Heart right ventricle (tissue), 16 donors: ENCODE measurements around the gene APOO. TPM values are rescaled to one million over a fixed set of nuclear protein-coding genes. Genes with fewer than 3 reads are reported as not detected.

Experiments
- ATAC-seq, 8 donors: fragments of 200-7000 bp; cut with Tn5 transposase; one replicate each; pipeline ENCODE4 v1.9.1; 2020; ENCODE audit warnings: mild to moderate bottlenecking in 8 of 8, moderate library complexity in 8 of 8, moderate number of reproducible peaks in 1 of 8
- DNase-seq, 2 donors: peaks; one replicate each; pipeline ENCODE4 v3.0.0-alpha.2; 2020
- H3K27ac ChIP-seq, 10 donors: fragments of 200-600 bp; sonication (generic) in 2 of 10; one replicate each; pipeline versions ENCODE4 v1.5.0 to v1.8.0; 2020 to 2022; ENCODE audit warnings: mild to moderate bottlenecking in 3 of 10
- H3K27me3 ChIP-seq, 7 donors: fragments of 200-600 bp; one replicate each; pipeline ENCODE4 v1.8.0; 2021 to 2022; ENCODE audit warnings: mild to moderate bottlenecking in 2 of 7
- H3K36me3 ChIP-seq, 9 donors: fragments of 200-600 bp; sonication (generic) in 1 of 9; one replicate each; pipeline versions ENCODE4 v1.5.0 to v1.8.0; 2020 to 2022; ENCODE audit warnings: mild to moderate bottlenecking in 2 of 9
- H3K4me1 ChIP-seq, 9 donors: fragments of 200-600 bp; sonication (generic) in 1 of 9; one replicate each; pipeline versions ENCODE4 v1.5.0 to v1.8.0; 2020 to 2022; ENCODE audit warnings: mild to moderate bottlenecking in 4 of 9
- H3K4me3 ChIP-seq, 10 donors: fragments of 200-600 bp; sonication (generic) in 2 of 10; one replicate each; pipeline versions ENCODE4 v1.5.0 to v1.8.0; 2020 to 2022; ENCODE audit warnings: mild to moderate bottlenecking in 7 of 10, moderate library complexity in 2 of 10
- H3K9me3 ChIP-seq, 11 donors: fragments of 200-600 bp in 10 of 11; sonication (generic) in 2 of 11; one replicate each; pipeline versions ENCODE4 v1.5.0 to v1.8.0; 2013 to 2022; ENCODE audit warnings: mild to moderate bottlenecking in 2 of 11, control low read depth in 1 of 11, moderate library complexity in 1 of 11
- CTCF ChIP-seq, 9 donors: fragments of 200-600 bp; sonication (generic) in 2 of 9; IDR thresholded peaks; one replicate each; pipeline versions ENCODE4 v1.5.0 to v1.8.0; 2021 to 2022; ENCODE audit warnings: antibody characterized with exemption in 9 of 9, mild to moderate bottlenecking in 5 of 9, moderate library complexity in 1 of 9
- WGBS, 2 donors: extraction: QIAGEN DNeasy Blood & Tissue Kit; methylation state at CpG; one replicate each; pipeline ENCODE4 v1.1.7; 2013; ENCODE audit warnings: inconsistent platforms in 1 of 2; 5-methylcytosine and 5-hydroxymethylcytosine counted together
- intact Hi-C, 10 donors: fragments of 100-400 bp; cut with DNase I; formaldehyde crosslinking; loops; one replicate each; pipeline versions ENCODE4 v1.11.1 to v1.14.2; 2022
- polyA plus RNA-seq, 2 donors: library from polyadenylated mRNA; stranded (reverse); fragments of 200-250 nt; gene quantifications; one replicate each; pipeline ENCODE4 v1.2.3, GENCODE V29; 2013
- total RNA-seq, 10 donors: library from RNA; stranded (reverse); fragmentation: NEBNext Ultra II Directional in 3 of 10; extraction: Animal tissue kit (Norgen Biotek cat#: 25700) in 3 of 10; gene quantifications; one replicate each; pipeline versions ENCODE4 v1.2.1 to v1.2.4, GENCODE V29; 2021 to 2023
- donor health status: Arrhythmogenic right ventricular cardiomyopathy.
- donor health status: ischemic (EF 13 %, LVEDD 7.1; RV severe dilation, severe dysfunction).
- donor health status: healthy with polysubstance abuse.
- donor health status: DM: no; HTN: yes; CAD: no.
- donor health status: DM: no; HTN: no; CAD: no.
- donor health status: ischemic (EF 25% LVEDD 6.9; RV normal size, moderate dysfunction).
- donor health status: ischemic (EF 25% LVEDD 5.7; RV mildly dilated, moderate dysfunction).
- donor health status: healthy.
- donor health status: DM: yes; HTN: yes; CAD: no.
- donor health status: Ischemic cardiomyopathy.
- donor health status: ischemic (EF 35%, LVEDD 5.7; RV mildly dilated, moderate dysfunction).
- donor health status: nonischemic (EF 11% LVEDD 7.7; RV severe dilation, severe dysfunction).
- donor health status: DM: yes; HTN: yes; CAD: no.
- donor health status: PGD.
- donor health status: ischemic (EF 29% LVEDD 5.4; RV normal size, mild dysfunction).
- donor health status: nonischemic (EF 23%, LVEDD 6.1; RV moderate dilation, normal function).

APOO gene
- total and polyA plus RNA-seq, 12 donors: 60.9 to 132 (median 102) TPM

DNA sequence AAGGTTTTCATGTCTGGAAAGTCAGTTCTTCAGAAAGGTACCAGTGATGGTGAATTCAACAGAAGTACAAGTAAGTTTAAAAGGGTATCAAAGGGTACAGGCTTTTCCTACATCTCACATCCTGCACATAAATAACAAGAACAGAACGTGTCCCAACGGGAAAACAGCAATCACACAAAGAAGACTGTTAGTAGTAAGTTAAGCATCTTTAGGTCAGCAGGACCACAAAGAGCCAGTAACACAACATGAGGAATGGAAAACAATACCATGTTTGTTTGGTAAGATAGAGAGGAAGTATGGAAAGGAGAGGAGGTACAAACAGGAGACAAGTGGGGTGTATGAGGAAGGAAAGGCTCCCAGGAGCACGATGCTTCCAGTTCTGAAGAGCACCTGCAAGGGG, 81.5 kb downstream of the APOO start:
- WGBS, 2 donors: 69 to 77% methylated on average over 3 of the region's 3 CpGs
- ATAC-seq (no peak), DNase-seq (no peak)
- Histone ChIP-seq H3K4me1 (no peaks in the 10 kb centered on the region), H3K36me3 (no peaks in the 10 kb centered on the region), H3K27ac (no peak overlapping the region), H3K9me3 (no peaks in the 10 kb centered on the region), H3K27me3 (peaks cover 0 to 15% (median 0%) of the 10 kb centered on the region in 7 donors), H3K4me3 (no peak overlapping the region)
- intact Hi-C loops: no loop called here
- TF ChIP-seq CTCF (IDR thresholded peaks at IDR 0.05): no peak

- ATAC-seq: no peak
- TF ChIP-seq CTCF (IDR thresholded peaks at IDR 0.05): no peak
- no peaks in the 10 kb centered on the region for H3K36me3 ChIP-seq
- intact Hi-C loops: no loop called here
- no peak overlapping the region for H3K27ac ChIP-seq
- H3K9me3 ChIP-seq: no peaks in the 10 kb centered on the region
- no peaks in the 10 kb centered on the region for H3K4me1 ChIP-seq
- H3K27me3 ChIP-seq: peaks cover 0 to 15% (median 0%) of the 10 kb centered on the region in 7 donors
- no peak for DNase-seq
- H3K4me3 ChIP-seq: no peak overlapping the region
Measured at GRCh38 chrX:23825675-23826074, 82.1 kb downstream of the APOO start.

GRCh38 chrX:23822841-23823240, 84.9 kb downstream of the APOO start:
- H3K27ac ChIP-seq: no peak overlapping the region
- ATAC-seq: no peak

DNA sequence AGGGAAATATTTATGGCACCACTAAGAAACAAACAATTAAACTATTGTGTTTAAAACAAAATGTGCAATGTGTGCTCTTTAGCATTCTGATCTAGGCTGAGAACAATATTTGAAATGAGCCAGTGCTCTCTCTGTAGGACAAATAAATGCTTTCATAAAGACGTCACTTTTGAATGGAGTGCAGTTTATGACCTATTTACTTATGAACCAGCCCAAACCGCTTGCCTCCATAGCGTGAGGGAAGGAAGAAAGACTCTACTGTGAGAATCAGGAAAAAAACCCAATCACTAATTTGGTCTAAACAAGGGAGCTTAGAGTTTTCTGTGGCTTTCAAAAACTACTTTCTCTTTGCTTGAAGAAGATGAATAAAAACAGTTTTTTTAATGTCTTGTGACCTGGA, 85.3 kb downstream of the APOO start:
- DNase-seq: no peak
- H3K4me3 ChIP-seq: no peak overlapping the region
- no peaks in the 10 kb centered on the region for H3K36me3 ChIP-seq
- intact Hi-C loops: no loop called here
- peaks cover 0 to 21% (median 0%) of the 10 kb centered on the region in 7 donors for H3K27me3 ChIP-seq
- no peak for ATAC-seq
- H3K9me3 ChIP-seq: no peaks in the 10 kb centered on the region
- no peak for TF ChIP-seq CTCF (IDR thresholded peaks at IDR 0.05)
- no peaks in the 10 kb centered on the region for H3K4me1 ChIP-seq
- H3K27ac ChIP-seq: no peak overlapping the region
- WGBS, 2 donors: 64 to 74% methylated on average over 3 of the region's 3 CpGs

More at GRCh38 chrX:23822841-23823240, 84.9 kb downstream of the APOO start:
- Histone ChIP-seq H3K4me3 (no peak overlapping the region), H3K9me3 (no peaks in the 10 kb centered on the region), H3K4me1 (no peaks in the 10 kb centered on the region), H3K27me3 (peaks cover 0 to 21% (median 0%) of the 10 kb centered on the region in 7 donors), H3K36me3 (no peaks in the 10 kb centered on the region)
- DNase-seq: no peak
- 88 to 90% methylated on average over 6 of the region's 6 CpGs for WGBS, 2 donors
- no peak for TF ChIP-seq CTCF (IDR thresholded peaks at IDR 0.05)
- intact Hi-C loops: no loop called here
